Kidney epithelial cell (primary cell): Measurements from ENCODE around the gene KCNAB1. TPM values are rescaled to one million over a fixed set of nuclear protein-coding genes. Genes with fewer than 3 reads are reported as not detected.

ENCODE experiments used
- DNase-seq: peaks from one replicate; pipeline ENCODE4 v3.0.0-alpha.2; 2010; ENCODE audit warnings: low read depth
- H3K27me3 ChIP-seq: 2 replicates; pipeline ENCODE4 v1.6.0; 2011; ENCODE audit warnings: low read length; ENCODE audit not compliant: control insufficient read depth, insufficient read depth
- H3K36me3 ChIP-seq: 2 replicates; pipeline ENCODE4 v1.5.1; 2011; ENCODE audit warnings: low read length; ENCODE audit not compliant: control insufficient read depth, insufficient read depth
- H3K4me3 ChIP-seq: 2 replicates; pipeline ENCODE4 v1.5.1; 2011; ENCODE audit warnings: low read depth, mild to moderate bottlenecking, control low read depth, low read length
- CTCF ChIP-seq: IDR thresholded peaks from 2 replicates; pipeline ENCODE4 v1.5.1; 2011; ENCODE audit warnings: mild to moderate bottlenecking, moderate library complexity, low read length, control low read depth, inconsistent platforms; ENCODE audit not compliant: insufficient read depth, poor library complexity, severe bottlenecking
- total RNA-seq: library from RNA; depleted of rRNA; stranded (reverse); fragments of >200 nt; gene quantifications from 2 replicates; pipeline ENCODE4 v1.2.3, GENCODE V29; 2015

The KCNAB1 gene
- total RNA-seq, 1 donor from 2014 or later, result not detected

GRCh38 chr3:156351783-156352182 is 231.4 kb downstream of the KCNAB1 start:
- no peak for TF ChIP-seq CTCF

GRCh38 chr3:156352728-156353127 is 232.3 kb downstream of the KCNAB1 start:
- Histone ChIP-seq H3K4me3 (no peak overlapping the region), H3K27me3 (peaks cover 3% of the 10 kb centered on the region), H3K36me3 (no peaks in the 10 kb centered on the region)
- no peak for DNase-seq
- no peak for TF ChIP-seq CTCF

More at GRCh38 chr3:156351783-156352182, 231.4 kb downstream of the KCNAB1 start:
- H3K27me3 ChIP-seq, result peaks cover 3% of the 10 kb centered on the region
- no peak for DNase-seq
- H3K4me3 ChIP-seq, result no peak overlapping the region
- no peaks in the 10 kb centered on the region for H3K36me3 ChIP-seq

GRCh38 chr3:156353563-156353962 is 233.2 kb downstream of the KCNAB1 start:
- no peak for DNase-seq

GRCh38 chr3:156356537-156357363 is 236.4 kb downstream of the KCNAB1 start:
- no peak for DNase-seq

More at GRCh38 chr3:156353563-156353962, 233.2 kb downstream of the KCNAB1 start:
- TF ChIP-seq CTCF, result no peak
- Histone ChIP-seq H3K4me3 (no peak overlapping the region), H3K27me3 (peaks cover 3% of the 10 kb centered on the region), H3K36me3 (no peaks in the 10 kb centered on the region)

GRCh38 chr3:156358232-156358631 is 237.9 kb downstream of the KCNAB1 start:
- H3K4me3 ChIP-seq, result no peak overlapping the region
- H3K27me3 ChIP-seq, result no peaks in the 10 kb centered on the region
- H3K36me3 ChIP-seq, result no peaks in the 10 kb centered on the region
- no peak for DNase-seq
- TF ChIP-seq CTCF, result no peak

More at GRCh38 chr3:156356537-156357363, 236.4 kb downstream of the KCNAB1 start:
- no peak for TF ChIP-seq CTCF
- no peak overlapping the region for H3K4me3 ChIP-seq
- no peaks in the 10 kb centered on the region for H3K36me3 ChIP-seq
- H3K27me3 ChIP-seq, result peaks cover 2% of the 10 kb centered on the region

- no peak for DNase-seq
Observed at GRCh38 chr3:156359368-156359767, 239.0 kb downstream of the KCNAB1 start.

More at GRCh38 chr3:156359368-156359767, 239.0 kb downstream of the KCNAB1 start:
- Histone ChIP-seq H3K27me3 (no peaks in the 10 kb centered on the region), H3K4me3 (no peak overlapping the region), H3K36me3 (no peaks in the 10 kb centered on the region)
- TF ChIP-seq CTCF, result no peak
